Measurements from ENCODE around the gene PAQR4.

PAQR4 gene

GRCh38 chr16:2953706-2954627 is 15.2 kb upstream of the PAQR4 start:
- no peak overlapping the region for H3K4me3 ChIP-seq (ENCODE audit: control insufficient read depth, low read depth, low read length)
- no peak for DNase-seq (ENCODE audit: low read depth)
- no peak for TF ChIP-seq CTCF (conservative IDR thresholded peaks at IDR 0.05; ENCODE audit: control insufficient read depth, insufficient read depth, low read depth, low read length)

GRCh38 chr16:2954656-2955381 is 14.3 kb upstream of the PAQR4 start:
- no peak overlapping the region for H3K4me3 ChIP-seq (ENCODE audit: control insufficient read depth, low read depth, low read length)
- TF ChIP-seq CTCF (conservative IDR thresholded peaks at IDR 0.05; ENCODE audit: control insufficient read depth, insufficient read depth, low read depth, low read length): no peak
- no peak for DNase-seq (ENCODE audit: low read depth)

DNA sequence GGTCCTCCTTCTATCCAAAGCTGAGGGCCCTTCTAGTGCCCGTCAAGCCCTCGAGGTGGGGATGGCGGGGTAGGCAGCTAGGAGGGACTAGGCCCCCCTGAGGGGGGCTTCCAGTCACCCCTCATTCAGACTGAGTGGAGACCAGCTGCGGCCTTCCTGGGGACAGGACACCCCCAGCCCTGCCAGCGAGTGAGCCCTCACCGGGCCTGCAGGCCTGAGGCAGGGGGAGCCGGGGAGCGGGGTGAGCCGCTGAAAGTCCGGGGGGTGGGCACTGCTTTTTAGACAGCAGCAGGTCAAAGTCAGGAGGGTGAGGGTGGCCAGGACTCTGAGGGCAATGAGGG is 13.7 kb upstream of the PAQR4 start:
- TF ChIP-seq CTCF (conservative IDR thresholded peaks at IDR 0.05; ENCODE audit: control insufficient read depth, insufficient read depth, low read depth, low read length): no peak
- no peak for DNase-seq (ENCODE audit: low read depth)
- H3K4me3 ChIP-seq (ENCODE audit: control insufficient read depth, low read depth, low read length): no peak overlapping the region

- DNase-seq (ENCODE audit: low read depth): no peak
- no peak overlapping the region for H3K4me3 ChIP-seq (ENCODE audit: control insufficient read depth, low read depth, low read length)
- no peak for TF ChIP-seq CTCF (conservative IDR thresholded peaks at IDR 0.05; ENCODE audit: control insufficient read depth, insufficient read depth, low read depth, low read length)
These were observed 13.2 kb upstream of the PAQR4 start for GRCh38 chr16:2955779-2956578.

DNA sequence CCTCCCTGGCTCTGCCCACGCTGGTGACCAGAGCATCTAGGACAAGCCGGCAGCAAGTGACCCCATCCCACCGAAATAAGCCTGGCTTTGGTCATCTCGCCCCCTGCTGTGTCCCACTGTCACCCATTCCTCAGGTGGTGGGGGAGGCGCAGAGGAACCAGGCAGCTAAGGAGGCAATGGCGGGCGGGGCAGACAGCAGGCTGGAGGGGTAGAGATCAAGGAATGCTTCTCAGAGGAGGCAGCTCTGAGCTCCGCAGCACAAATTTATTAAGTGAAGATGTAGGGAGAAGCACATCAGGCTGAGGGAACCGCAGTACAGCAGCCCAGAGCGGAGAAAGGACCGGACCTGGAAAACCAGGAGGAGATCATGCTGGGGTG is 12.6 kb upstream of the PAQR4 start:
- no peak for DNase-seq (ENCODE audit: low read depth)
- TF ChIP-seq CTCF (conservative IDR thresholded peaks at IDR 0.05; ENCODE audit: control insufficient read depth, insufficient read depth, low read depth, low read length): no peak
- no peak overlapping the region for H3K4me3 ChIP-seq (ENCODE audit: control insufficient read depth, low read depth, low read length)

DNA sequence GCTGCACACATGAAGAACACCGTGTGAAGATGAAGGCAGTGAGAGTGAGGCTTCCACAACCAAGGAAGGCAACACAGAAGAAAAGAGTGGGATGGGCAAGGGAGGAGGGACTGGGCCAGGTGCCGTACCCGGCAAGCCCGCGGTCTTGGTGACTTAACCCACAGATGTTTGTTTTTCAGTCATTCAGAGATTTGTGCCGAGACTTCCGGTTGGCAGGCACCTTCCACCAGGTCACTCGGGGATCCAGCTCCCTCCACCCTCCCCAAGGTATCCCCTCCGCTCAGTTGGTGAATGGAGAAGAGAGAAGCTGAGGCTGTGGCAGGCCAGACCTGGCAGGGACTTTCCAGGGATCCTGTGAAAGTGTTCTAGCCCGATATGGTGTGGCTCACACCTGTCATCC is 9.9 kb upstream of the PAQR4 start:
- no peak for DNase-seq (ENCODE audit: low read depth)
- no peak for TF ChIP-seq CTCF (conservative IDR thresholded peaks at IDR 0.05; ENCODE audit: control insufficient read depth, insufficient read depth, low read depth, low read length)
- H3K4me3 ChIP-seq (ENCODE audit: control insufficient read depth, low read depth, low read length): no peak overlapping the region
